Measurements from ENCODE around the gene ZBTB46. TPM values are rescaled to one million over a fixed set of nuclear protein-coding genes. Genes with fewer than 3 reads are reported as not detected.
"Not testable (repeated sequence)": the region's sequence is repeated elsewhere in the genome, so short reads cannot be mapped to it uniquely, and the experiment has no call there.

The ZBTB46 gene
- total RNA-seq, 1 donor from 2014 or later: 9.0 TPM

DNA sequence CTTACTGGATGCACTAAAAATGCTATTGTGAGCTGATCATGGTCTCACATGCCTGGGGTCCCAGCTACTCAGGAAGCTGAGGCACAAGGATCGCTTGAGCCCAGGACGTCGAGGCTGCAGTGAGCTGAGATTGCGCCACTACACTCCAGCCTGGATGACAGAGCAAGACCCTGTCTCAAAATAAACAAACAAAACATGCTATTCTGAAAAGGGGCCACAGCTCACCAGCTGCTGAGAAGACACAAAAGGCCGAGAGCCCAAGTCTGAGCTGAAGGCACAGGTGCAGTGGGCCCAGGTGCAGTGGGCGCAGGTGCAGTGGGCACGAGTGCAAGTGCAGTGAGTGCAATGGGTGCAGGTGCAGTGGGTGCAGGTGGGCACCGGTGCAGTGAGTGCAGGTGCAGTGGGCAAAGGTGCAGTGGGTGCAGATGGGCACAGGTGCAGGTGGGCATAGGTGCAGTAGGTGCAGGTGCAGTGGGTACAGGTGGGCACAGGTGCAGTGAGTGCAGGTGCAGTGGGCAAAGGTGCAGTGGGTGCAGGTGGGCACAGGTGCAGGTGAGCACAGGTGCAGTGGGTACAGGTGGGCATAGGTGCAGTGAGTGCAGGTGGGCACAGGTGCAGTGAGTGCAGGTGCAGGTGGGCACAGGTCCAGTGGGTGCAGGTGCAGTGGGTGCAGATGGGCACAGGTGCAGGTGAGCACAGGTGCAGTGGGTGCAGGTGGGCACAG lies 16.0 kb downstream of the ZBTB46 start:
- no peak for DNase-seq (ENCODE audit: low spot score)

- no peak for DNase-seq (ENCODE audit: low spot score)
Measured at GRCh38 chr20:63811491-63811875, 19.6 kb downstream of the ZBTB46 start.

DNA sequence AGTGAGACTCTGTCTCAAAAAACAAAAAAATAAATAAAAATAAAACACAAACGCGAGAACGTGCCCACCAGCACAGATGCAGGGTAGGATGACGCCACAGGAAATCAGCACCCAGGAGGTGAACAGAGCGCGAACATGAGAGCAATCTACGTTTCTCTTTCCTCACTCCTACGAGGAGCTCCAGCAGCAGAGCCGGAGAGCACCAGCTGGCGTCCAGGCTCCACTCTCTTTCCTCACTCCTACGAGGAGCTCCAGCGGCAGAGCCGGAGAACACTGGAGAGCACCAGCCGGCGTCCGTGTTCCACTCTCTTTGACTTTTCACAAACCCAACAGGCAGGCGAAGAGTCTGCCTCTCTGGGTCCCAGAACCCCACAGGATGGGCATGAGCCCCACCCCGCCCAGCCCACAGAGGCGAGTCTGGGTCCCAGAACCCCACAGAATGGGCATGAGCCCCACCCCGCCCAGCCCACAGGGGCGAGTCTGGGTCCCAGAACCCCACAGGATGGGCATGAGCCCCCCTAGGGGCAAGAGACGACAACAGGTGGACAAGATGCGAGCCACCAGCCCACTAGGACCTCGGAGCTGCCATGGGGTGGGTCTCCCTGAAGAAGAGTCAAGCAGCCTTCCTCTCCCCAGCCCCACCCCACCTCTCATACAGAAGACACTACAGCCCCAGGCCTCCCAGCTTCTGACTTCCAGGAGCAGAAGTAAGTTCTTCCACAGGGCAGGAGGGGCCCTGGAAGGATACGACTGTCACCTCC lies 20.2 kb downstream of the ZBTB46 start:
- DNase-seq (ENCODE audit: low spot score): no peak

- no peak for DNase-seq (ENCODE audit: low spot score)
Measured at GRCh38 chr20:63809856-63810255, 21.2 kb downstream of the ZBTB46 start.

DNA sequence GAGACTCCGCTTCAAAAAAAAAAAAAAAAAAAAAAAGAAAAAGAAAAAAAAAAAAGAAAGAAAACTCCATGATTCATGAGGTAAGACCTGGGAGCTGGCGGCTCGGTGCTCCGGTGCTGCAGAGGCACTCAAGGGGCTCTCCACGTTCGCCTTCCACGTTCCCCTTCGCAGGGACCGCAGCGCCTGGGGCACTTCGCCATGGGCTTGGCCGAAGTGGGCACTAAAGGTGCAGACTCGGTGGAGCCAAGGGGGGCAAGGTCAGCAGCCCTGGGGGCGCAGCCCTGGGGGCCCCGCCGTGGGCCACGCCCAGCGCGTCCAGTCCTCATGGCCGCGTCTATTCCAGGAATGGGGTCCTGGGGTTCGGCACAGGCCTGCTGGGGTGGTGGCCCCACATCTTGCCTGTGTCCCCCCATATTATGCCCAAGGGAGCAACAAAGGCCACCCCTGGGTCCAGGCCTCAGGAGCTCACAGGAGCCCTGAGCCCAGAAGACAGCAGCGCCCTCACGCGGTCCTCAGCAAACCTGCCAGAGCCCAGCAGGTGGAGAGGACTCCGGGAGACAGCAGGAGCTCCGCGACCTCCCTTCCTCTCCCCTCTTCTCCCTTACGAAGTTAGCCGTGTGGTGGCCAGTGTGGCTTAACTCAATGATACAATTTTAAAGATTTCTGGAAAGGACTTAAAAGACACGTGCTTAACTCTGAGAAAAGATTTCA lies 21.9 kb downstream of the ZBTB46 start:
- no peak for DNase-seq (ENCODE audit: low spot score)

DNA sequence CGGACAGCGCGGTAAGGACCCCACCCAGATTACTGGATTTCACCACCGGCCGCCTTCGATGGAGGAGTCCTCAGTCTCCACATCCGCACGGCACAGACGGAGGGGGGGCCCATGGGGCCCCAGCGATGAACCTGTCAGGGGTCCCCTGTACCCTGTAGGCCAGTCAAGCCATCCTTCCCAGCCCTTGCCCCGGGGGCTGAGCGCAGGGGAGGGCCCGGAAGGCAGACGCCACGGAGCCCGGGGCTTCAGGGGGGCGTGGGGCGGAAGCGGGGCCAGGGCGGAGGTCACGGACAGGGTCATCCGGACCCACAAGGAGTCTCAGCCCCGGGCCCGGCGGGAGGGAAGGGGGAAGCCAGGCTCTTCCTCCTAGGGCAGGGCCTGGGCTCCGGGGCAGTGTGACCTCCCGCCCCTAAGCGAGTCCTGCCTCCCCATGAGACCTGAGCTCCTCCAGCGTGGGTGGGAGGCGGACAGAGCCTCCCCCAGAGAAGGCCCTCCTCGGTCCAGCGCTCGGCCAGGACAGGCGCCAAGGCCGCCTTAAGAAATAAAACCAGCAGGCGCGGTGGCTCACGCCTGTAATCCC lies 22.8 kb downstream of the ZBTB46 start:
- DNase-seq (ENCODE audit: low spot score): no peak

GRCh38 chr20:63807654-63808053 lies 23.4 kb downstream of the ZBTB46 start:
- no peak for DNase-seq (ENCODE audit: low spot score)

GRCh38 chr20:63804308-63804636 lies 26.8 kb downstream of the ZBTB46 start:
- no peak for DNase-seq (ENCODE audit: low spot score)

GRCh38 chr20:63802469-63803240 lies 28.4 kb downstream of the ZBTB46 start:
- DNase-seq (ENCODE audit: low spot score): no peak

DNA sequence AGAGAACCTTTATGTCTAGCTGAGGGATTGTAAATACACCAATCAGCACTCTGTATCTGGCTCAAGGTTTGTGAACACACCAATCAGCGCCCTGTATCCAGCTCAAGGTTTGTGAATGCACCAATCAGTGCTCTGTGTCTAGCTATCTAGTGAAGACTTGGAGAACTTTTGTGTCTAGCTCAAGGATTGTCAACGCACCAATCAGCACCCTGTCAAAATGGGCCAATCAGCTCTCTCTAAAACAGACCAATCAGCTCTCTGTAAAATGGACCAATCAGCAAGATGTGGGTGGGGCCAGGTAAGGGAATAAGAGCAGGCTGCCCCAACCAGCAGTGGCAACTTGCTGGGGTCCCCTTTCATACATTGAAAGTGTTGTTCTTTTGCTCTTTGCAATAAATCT lies 29.9 kb downstream of the ZBTB46 start:
- DNase-seq (ENCODE audit: low spot score): not testable (repeated sequence)

GRCh38 chr20:63800411-63800810 lies 30.7 kb downstream of the ZBTB46 start:
- DNase-seq (ENCODE audit: low spot score): not testable (repeated sequence)

DNA sequence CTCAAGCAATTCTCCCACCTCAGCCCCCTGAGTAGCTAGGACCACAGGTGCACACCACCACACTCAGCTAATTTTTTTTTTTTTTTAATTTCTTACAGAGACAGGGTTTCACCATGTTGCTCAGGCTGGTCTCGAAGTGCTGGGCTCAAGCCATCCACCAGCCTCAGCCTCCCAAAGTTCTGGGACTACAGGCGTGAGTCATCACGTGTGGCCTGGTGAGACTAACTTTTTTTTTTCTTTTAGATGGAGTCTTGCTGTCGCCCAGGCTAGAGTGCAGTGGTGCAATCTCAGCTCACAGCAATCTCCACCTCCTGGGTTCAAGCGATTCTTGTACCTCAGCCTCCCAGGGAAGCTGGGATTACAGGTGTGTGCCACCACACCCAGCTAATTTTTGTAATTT lies 31.9 kb downstream of the ZBTB46 start:
- not testable (repeated sequence) for DNase-seq (ENCODE audit: low spot score)

GRCh38 chr20:63797175-63797574 lies 33.9 kb downstream of the ZBTB46 start:
- DNase-seq (ENCODE audit: low spot score): not testable (repeated sequence)

- no peak for DNase-seq (ENCODE audit: low spot score)
Measured at GRCh38 chr20:63795178-63795830, 35.8 kb downstream of the ZBTB46 start.

- DNase-seq (ENCODE audit: low spot score): no peak
Measured at GRCh38 chr20:63794614-63795013, 36.5 kb downstream of the ZBTB46 start.

- DNase-seq (ENCODE audit: low spot score): no peak
Measured at GRCh38 chr20:63792866-63793265, 38.2 kb downstream of the ZBTB46 start.

DNA sequence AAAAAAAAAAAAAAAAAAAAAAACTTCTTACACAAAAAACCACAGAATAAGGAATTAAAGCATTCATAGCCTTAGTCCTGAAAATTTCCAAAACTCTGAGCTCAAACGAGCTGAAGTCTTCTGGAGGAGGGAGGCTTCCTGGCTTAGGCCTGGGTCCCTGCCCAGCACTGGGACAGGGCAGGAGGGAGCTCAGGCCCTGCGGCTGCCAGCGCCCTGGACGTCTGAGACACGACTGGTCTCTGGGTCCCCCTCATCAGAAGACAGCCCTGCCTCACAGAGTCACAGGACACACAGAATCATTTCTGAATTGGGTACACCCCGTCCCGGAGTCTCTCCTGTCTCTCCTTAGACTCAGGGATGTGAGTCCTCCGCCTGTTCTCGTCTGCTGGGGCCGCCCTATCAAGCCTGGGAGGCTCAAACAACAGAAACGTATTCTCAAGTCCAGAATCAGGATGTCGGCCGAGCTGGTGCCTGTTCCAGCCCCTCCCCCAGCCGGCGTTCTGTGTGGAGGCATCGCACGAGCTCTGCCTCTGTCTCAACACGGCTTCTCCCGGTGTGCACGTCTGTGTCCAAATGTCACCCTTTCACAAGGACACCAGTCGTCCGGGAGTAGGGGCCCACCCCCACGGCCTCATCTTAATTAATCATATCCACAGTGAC lies 39.4 kb downstream of the ZBTB46 start:
- no peak for DNase-seq (ENCODE audit: low spot score)

DNA sequence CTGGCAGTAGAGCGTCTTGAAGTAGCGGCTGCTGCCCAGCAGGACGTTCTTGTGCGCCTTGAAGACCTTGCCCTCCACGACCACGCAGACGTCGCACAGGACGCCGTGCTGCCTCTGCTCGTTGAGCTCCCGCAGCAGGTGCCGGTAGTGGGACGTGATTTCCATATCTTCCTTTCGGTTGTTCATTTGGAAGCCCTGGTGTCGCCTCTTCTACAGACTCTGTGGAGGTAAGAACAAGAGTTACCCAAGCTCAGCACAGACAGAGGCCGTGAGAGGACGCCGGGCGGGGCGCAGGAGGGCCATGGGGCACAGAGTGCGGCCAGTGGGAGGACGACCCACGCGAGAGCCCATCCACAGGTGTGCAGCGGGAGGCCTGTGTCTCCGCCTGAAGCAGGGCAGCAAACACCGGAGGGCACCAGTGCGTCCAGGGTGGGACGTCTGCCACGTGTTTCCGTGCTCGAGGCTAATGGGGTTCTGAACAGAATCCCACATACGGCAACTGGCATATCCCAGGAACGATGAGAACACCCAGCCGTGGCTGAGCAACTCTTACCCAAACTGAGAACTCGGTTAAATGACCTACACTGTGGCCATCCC lies 40.4 kb downstream of the ZBTB46 start:
- no peak for DNase-seq (ENCODE audit: low spot score)

- DNase-seq (ENCODE audit: low spot score): no peak
Measured at GRCh38 chr20:63789836-63790571, 41.1 kb downstream of the ZBTB46 start.

Data from mucosa of gallbladder (tissue), 1 donor.